Spleen (tissue), 11 donors: ENCODE results near the gene PDCD4. TPM values are rescaled to one million over a fixed set of nuclear protein-coding genes. Genes with fewer than 3 reads are reported as not detected.

ENCODE experiments used
- DNase-seq: peaks from one replicate; pipeline ENCODE4 v3.0.0-alpha.2; 2020
- H3K27ac ChIP-seq, 8 donors: fragments of 200-600 bp; sonication (generic) in 7 of 8; 1 replicate in 4 of 8; 2 replicates in 4 of 8; pipeline versions ENCODE4 v1.5.0 to v1.8.0; 2016 to 2021; ENCODE audit warnings: inconsistent platforms in 4 of 8, mild to moderate bottlenecking in 4 of 8, moderate library complexity in 1 of 8
- H3K27me3 ChIP-seq, 7 donors: fragments of 200-600 bp; sonication (generic) in 6 of 7; replicated peaks in 1 of 7; 1 replicate in 4 of 7; 2 replicates in 3 of 7; pipeline versions ENCODE4 v1.5.0 to v1.8.0; 2016 to 2021; ENCODE audit warnings: inconsistent platforms in 3 of 7, mild to moderate bottlenecking in 1 of 7
- H3K36me3 ChIP-seq, 6 donors: fragments of 200-600 bp; sonication (generic) in 5 of 6; 1 replicate in 4 of 6; 2 replicates in 2 of 6; pipeline versions ENCODE4 v1.5.0 to v1.8.0; 2016 to 2021; ENCODE audit warnings: inconsistent platforms in 2 of 6
- H3K4me1 ChIP-seq, 6 donors: fragments of 200-600 bp; sonication (generic) in 5 of 6; 1 replicate in 3 of 6; 2 replicates in 3 of 6; pipeline versions ENCODE4 v1.5.0 to v1.8.0; 2016 to 2021; ENCODE audit warnings: inconsistent platforms in 3 of 6
- H3K4me3 ChIP-seq, 8 donors: fragments of 200-600 bp; sonication (generic) in 7 of 8; 1 replicate in 4 of 8; 2 replicates in 4 of 8; pipeline versions ENCODE4 v1.5.0 to v1.8.0; 2016 to 2021; ENCODE audit warnings: inconsistent platforms in 4 of 8, mild to moderate bottlenecking in 4 of 8, moderate library complexity in 2 of 8
- H3K9me3 ChIP-seq, 8 donors: fragments of 200-600 bp; sonication (generic) in 7 of 8; 1 replicate in 4 of 8; 2 replicates in 4 of 8; pipeline versions ENCODE4 v1.5.0 to v1.8.0; 2016 to 2021; ENCODE audit warnings: inconsistent platforms in 4 of 8
- CTCF ChIP-seq, 11 experiments: fragments of 200-600 bp in 7 of 11; fragments of 450-650 bp in 4 of 11; sonication (generic) in 4 of 11; IDR thresholded peaks in 8 of 11; conservative IDR thresholded peaks in 3 of 11; 1 replicate in 7 of 11; 2 replicates in 4 of 11; pipeline versions ENCODE4 v1.4.0 to v1.8.0; 2016 to 2021; ENCODE audit warnings: antibody characterized with exemption in 11 of 11, inconsistent platforms in 4 of 11, mild to moderate bottlenecking in 1 of 11
- POLR2A ChIP-seq, 3 donors: fragments of 450-650 bp; IDR thresholded peaks; one replicate each; pipeline ENCODE4 v1.5.1; 2017; ENCODE audit warnings: antibody characterized with exemption in 3 of 3, mild to moderate bottlenecking in 1 of 3
- POLR2AphosphoS5 ChIP-seq, 3 donors: sonication (generic); formaldehyde crosslinking; IDR thresholded peaks; one replicate each; pipeline ENCODE4 v1.5.1; 2017; ENCODE audit warnings: antibody characterized with exemption in 3 of 3
- WGBS, 5 donors: extraction: QIAGEN DNeasy Blood & Tissue Kit in 3 of 5; methylation state at CpG; one replicate each; pipeline versions ENCODE4 v1.1.5 to v1.1.7; 2013 to 2018; 5-methylcytosine and 5-hydroxymethylcytosine counted together
- intact Hi-C: fragments of 100-400 bp; cut with DNase I; formaldehyde crosslinking; loops from one replicate; pipeline ENCODE4 v1.15.0; 2023; ENCODE audit warnings: low total_unique reads
- polyA plus RNA-seq, 3 donors: library from polyadenylated mRNA; stranded (reverse); fragments of 200-250 nt; gene quantifications; one replicate each; pipeline ENCODE4 v1.2.1, GENCODE V29; 2013
- total RNA-seq, 7 donors: library from RNA; depleted of rRNA in 3 of 7; stranded (reverse); fragments of >200 nt in 3 of 7; fragmentation: NEBNext Ultra II Directional in 4 of 7; extraction: Animal tissue kit (Norgen Biotek cat#: 25700) in 4 of 7; gene quantifications; one replicate each; pipeline versions ENCODE4 v1.1.0 to v1.2.1, GENCODE V29; 2016 to 2021
- donor health status: healthy with polysubstance abuse.
- donor health status: DM: no; HTN: no; CAD: no; lungs with moderate emphysema.
- donor health status: DM: no; HTN: no; CAD: no.
- donor health status: Bipolar disorder and iron deficiency.
- donor health status: healthy.
- donor health status: DM: no; HTN: no; CAD: no.
- donor health status: DM: yes; HTN: yes; CAD: no.

The PDCD4 gene
- total and polyA plus RNA-seq, 10 donors, result 121 to 204 (median 161) TPM

GRCh38 chr10:110919349-110919931 is 47.7 kb downstream of the PDCD4 start, which contains the start of gene SHOC2:
Gene SHOC2, plus strand, starts transcription at chr10:110919604. Its CDS starts 44,755 bp downstream, at chr10:110964359.
- TF ChIP-seq POLR2AphosphoS5 (IDR thresholded peaks at IDR 0.05), result peak; percentile 84 to 90 (median 90)
- no peak for TF ChIP-seq CTCF (IDR thresholded peaks at IDR 0.05 in 8 of 11, conservative IDR thresholded peaks at IDR 0.05 in 3 of 11)
- peak in 2 of 3 donors; percentile 26 to 58 for TF ChIP-seq POLR2A (IDR thresholded peaks at IDR 0.05)
- H3K36me3 ChIP-seq, result peaks cover 0 to 15% (median 0%) of the 10 kb centered on the region in 6 donors
- intact Hi-C loops, result no loop called here
- H3K4me1 ChIP-seq, result peaks cover 13 to 84% (median 54%) of the 10 kb centered on the region in 6 donors
- 0 to 2% (median 1%) methylated on average over 36 to 61 of the region's 61 CpGs for WGBS, 5 donors
- H3K27ac ChIP-seq, result peak within 1 kb of the TSS; percentile 96 to 100 (median 97)
- no peaks in the 10 kb centered on the region for H3K27me3 ChIP-seq
- peak; percentile 100 for DNase-seq
- H3K9me3 ChIP-seq, result no peaks in the 10 kb centered on the region
- H3K4me3 ChIP-seq, result peak within 1 kb of the TSS; percentile 62 to 93 (median 76)

- no peak for TF ChIP-seq POLR2AphosphoS5 (IDR thresholded peaks at IDR 0.05)
- peak in 1 of 3 donors; percentile 24 for TF ChIP-seq POLR2A (IDR thresholded peaks at IDR 0.05)
- no peak for DNase-seq
- H3K4me1 ChIP-seq, result peaks cover 13 to 85% (median 61%) of the 10 kb centered on the region in 6 donors
- H3K36me3 ChIP-seq, result peaks cover 0 to 15% (median 0%) of the 10 kb centered on the region in 6 donors
- H3K9me3 ChIP-seq, result no peaks in the 10 kb centered on the region
- H3K4me3 ChIP-seq, result peak overlapping the region; percentile 56 to 93 (median 74)
- H3K27ac ChIP-seq, result peak overlapping the region; percentile 82 to 100 (median 96)
- 0 to 1% (median 1%) methylated on average over 29 to 44 of the region's 44 CpGs for WGBS, 5 donors
- H3K27me3 ChIP-seq, result no peaks in the 10 kb centered on the region
- intact Hi-C loops, result no loop called here
Observed at GRCh38 chr10:110919971-110920881, 48.5 kb downstream of the PDCD4 start.

GRCh38 chr10:110923856-110924493 is 52.2 kb downstream of the PDCD4 start:
- H3K9me3 ChIP-seq, result no peaks in the 10 kb centered on the region
- no peaks in the 10 kb centered on the region for H3K27me3 ChIP-seq
- 56 to 70% (median 68%) methylated on average over 2 of the region's 2 CpGs for WGBS, 5 donors
- TF ChIP-seq CTCF (IDR thresholded peaks at IDR 0.05 in 8 of 11, conservative IDR thresholded peaks at IDR 0.05 in 3 of 11), result no peak
- no peak for TF ChIP-seq POLR2A (IDR thresholded peaks at IDR 0.05)
- TF ChIP-seq POLR2AphosphoS5 (IDR thresholded peaks at IDR 0.05), result no peak
- no peak overlapping the region for H3K4me3 ChIP-seq
- no peak overlapping the region for H3K27ac ChIP-seq
- no peak for DNase-seq
- H3K4me1 ChIP-seq, result peaks cover 13 to 90% (median 79%) of the 10 kb centered on the region in 6 donors
- intact Hi-C loops, result no loop called here
- no peaks in the 10 kb centered on the region for H3K36me3 ChIP-seq

- no peak for TF ChIP-seq POLR2A (IDR thresholded peaks at IDR 0.05)
- no peak for TF ChIP-seq CTCF (IDR thresholded peaks at IDR 0.05 in 8 of 11, conservative IDR thresholded peaks at IDR 0.05 in 3 of 11)
- TF ChIP-seq POLR2AphosphoS5 (IDR thresholded peaks at IDR 0.05), result no peak
- no peak for DNase-seq
- no peaks in the 10 kb centered on the region for H3K27me3 ChIP-seq
- peaks cover 0 to 100% (median 80%) of the 10 kb centered on the region in 6 donors for H3K4me1 ChIP-seq
- no peak overlapping the region for H3K27ac ChIP-seq
- H3K9me3 ChIP-seq, result no peaks in the 10 kb centered on the region
- H3K4me3 ChIP-seq, result no peak overlapping the region
- 78 to 88% (median 86%) methylated on average over 2 of the region's 2 CpGs for WGBS, 5 donors
- H3K36me3 ChIP-seq, result no peaks in the 10 kb centered on the region
- intact Hi-C loops, result no loop called here
Observed at GRCh38 chr10:110927461-110927860, 55.7 kb downstream of the PDCD4 start.
